Brain pericyte (primary cell): ENCODE results near the gene RELL1.

ENCODE experiments used
- DNase-seq: peaks from one replicate; pipeline ENCODE4 v3.0.0-alpha.2; 2012; ENCODE audit warnings: low read depth, low spot score

The RELL1 gene

GRCh38 chr4:37639551-37640285 is 46.5 kb downstream of the RELL1 start:
- no peak for DNase-seq

GRCh38 chr4:37635155-37635554 is 51.0 kb downstream of the RELL1 start:
- DNase-seq, result no peak

- DNase-seq, result no peak
Observed at GRCh38 chr4:37634180-37634579, 52.0 kb downstream of the RELL1 start.

GRCh38 chr4:37632836-37633235 is 53.3 kb downstream of the RELL1 start:
- no peak for DNase-seq

- DNase-seq, result no peak
Observed at GRCh38 chr4:37631551-37631950, 54.6 kb downstream of the RELL1 start.

GRCh38 chr4:37629713-37630112 is 56.5 kb downstream of the RELL1 start:
- DNase-seq, result no peak

GRCh38 chr4:37628977-37629609 is 57.1 kb downstream of the RELL1 start:
- no peak for DNase-seq

GRCh38 chr4:37627263-37627662 is 58.9 kb downstream of the RELL1 start:
- DNase-seq, result no peak

GRCh38 chr4:37625499-37625898 is 60.7 kb downstream of the RELL1 start:
- no peak for DNase-seq

GRCh38 chr4:37623940-37624339 is 62.2 kb downstream of the RELL1 start:
- no peak for DNase-seq

GRCh38 chr4:37623125-37623524 is 63.1 kb downstream of the RELL1 start:
- DNase-seq, result no peak

GRCh38 chr4:37620176-37620575 is 66.0 kb downstream of the RELL1 start:
- no peak for DNase-seq

GRCh38 chr4:37615720-37616063 is 70.5 kb downstream of the RELL1 start:
- no peak for DNase-seq

- no peak for DNase-seq
Observed at GRCh38 chr4:37615059-37615719, 71.0 kb downstream of the RELL1 start.

GRCh38 chr4:37612811-37613210 is 73.4 kb downstream of the RELL1 start:
- no peak for DNase-seq

GRCh38 chr4:37609626-37610025 is 76.5 kb downstream of the RELL1 start:
- DNase-seq, result no peak

- no peak for DNase-seq
Observed at GRCh38 chr4:37607018-37607417, 79.2 kb downstream of the RELL1 start.

GRCh38 chr4:37605843-37606565 is 80.2 kb downstream of the RELL1 start:
- DNase-seq, result no peak

GRCh38 chr4:37604461-37604860 is 81.7 kb downstream of the RELL1 start:
- no peak for DNase-seq

- DNase-seq, result no peak
Observed at GRCh38 chr4:37603711-37604110, 82.5 kb downstream of the RELL1 start.

GRCh38 chr4:37603070-37603468 is 83.1 kb downstream of the RELL1 start:
- peak; percentile 18 for DNase-seq

GRCh38 chr4:37602454-37603069 is 83.6 kb downstream of the RELL1 start:
- no peak for DNase-seq
